Left ventricle myocardium inferior (tissue), 1 donor: Measurements from ENCODE around the gene RPP25. TPM values are rescaled to one million over a fixed set of nuclear protein-coding genes. Genes with fewer than 3 reads are reported as not detected.

Source experiments
- DNase-seq: peaks from one replicate; pipeline ENCODE4 v3.0.0-alpha.2; 2020
- H3K27ac ChIP-seq: fragments of 200-600 bp; replicated peaks from 2 replicates; pipeline ENCODE4 v1.8.0; 2021
- H3K27me3 ChIP-seq: fragments of 200-600 bp; 2 replicates; pipeline ENCODE4 v1.8.0; 2021; ENCODE audit warnings: low read depth
- H3K36me3 ChIP-seq: fragments of 200-600 bp; 2 replicates; pipeline ENCODE4 v1.8.0; 2021
- H3K4me1 ChIP-seq: fragments of 200-600 bp; 2 replicates; pipeline ENCODE4 v1.8.0; 2021
- H3K4me3 ChIP-seq: fragments of 200-600 bp; 2 replicates; pipeline ENCODE4 v1.8.0; 2021; ENCODE audit warnings: mild to moderate bottlenecking, moderate library complexity
- H3K9me3 ChIP-seq: fragments of 200-600 bp; replicated peaks from 2 replicates; pipeline ENCODE4 v1.8.0; 2021
- intact Hi-C: fragments of 100-400 bp; cut with micrococcal nuclease; formaldehyde crosslinking; loops from one replicate; pipeline ENCODE4 v1.11.0; 2022
- total RNA-seq: library from RNA; stranded (reverse); fragmentation: NEBNext Ultra II Directional; extraction: Animal tissue kit (Norgen Biotek cat#: 25700); gene quantifications from one replicate; pipeline ENCODE4 v1.2.1, GENCODE V29; 2021
- TF ChIP-seq, protein P1 (sequence below): fragments of 200-600 bp; IDR thresholded peaks from 2 replicates; pipeline ENCODE4 v1.8.0; 2021; ENCODE audit warnings: antibody characterized with exemption, mild to moderate bottlenecking, borderline replicate concordance
- donor health status: DM: no; HTN: yes; CAD: no; lungs with severe emphysema.

The RPP25 gene
- total RNA-seq, 1 donor from 2014 or later, result 2.4 TPM

GRCh38 chr15:74906067-74906449 is 50.5 kb downstream of the RPP25 start:
- Histone ChIP-seq H3K36me3 (peaks cover 39% of the 10 kb centered on the region), H3K27ac (peak overlapping the region; percentile 97), H3K9me3 (no peaks in the 10 kb centered on the region), H3K4me3 (peak overlapping the region; percentile 93), H3K4me1 (peaks cover 64% of the 10 kb centered on the region), H3K27me3 (no peaks in the 10 kb centered on the region)
- DNase-seq, result no peak
- TF ChIP-seq, protein P1, sequence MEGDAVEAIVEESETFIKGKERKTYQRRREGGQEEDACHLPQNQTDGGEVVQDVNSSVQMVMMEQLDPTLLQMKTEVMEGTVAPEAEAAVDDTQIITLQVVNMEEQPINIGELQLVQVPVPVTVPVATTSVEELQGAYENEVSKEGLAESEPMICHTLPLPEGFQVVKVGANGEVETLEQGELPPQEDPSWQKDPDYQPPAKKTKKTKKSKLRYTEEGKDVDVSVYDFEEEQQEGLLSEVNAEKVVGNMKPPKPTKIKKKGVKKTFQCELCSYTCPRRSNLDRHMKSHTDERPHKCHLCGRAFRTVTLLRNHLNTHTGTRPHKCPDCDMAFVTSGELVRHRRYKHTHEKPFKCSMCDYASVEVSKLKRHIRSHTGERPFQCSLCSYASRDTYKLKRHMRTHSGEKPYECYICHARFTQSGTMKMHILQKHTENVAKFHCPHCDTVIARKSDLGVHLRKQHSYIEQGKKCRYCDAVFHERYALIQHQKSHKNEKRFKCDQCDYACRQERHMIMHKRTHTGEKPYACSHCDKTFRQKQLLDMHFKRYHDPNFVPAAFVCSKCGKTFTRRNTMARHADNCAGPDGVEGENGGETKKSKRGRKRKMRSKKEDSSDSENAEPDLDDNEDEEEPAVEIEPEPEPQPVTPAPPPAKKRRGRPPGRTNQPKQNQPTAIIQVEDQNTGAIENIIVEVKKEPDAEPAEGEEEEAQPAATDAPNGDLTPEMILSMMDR, result no peak
- intact Hi-C loops, result no loop called here

Other genes starting within 250 kb of the RPP25 start
- gene CYP1A1, start 231.2 kb downstream of the RPP25 start, total RNA-seq, result 0.41 TPM
- not detected for gene CYP1A2, start 207.9 kb downstream of the RPP25 start, total RNA-seq
- 34.0 TPM for gene CSK, start 174.7 kb downstream of the RPP25 start, total RNA-seq
- 8.1 TPM for gene LMAN1L, start 143.9 kb downstream of the RPP25 start, total RNA-seq
- gene CPLX3, start 130.1 kb downstream of the RPP25 start, total RNA-seq, result 1.2 TPM
- gene ULK3, start 113.6 kb downstream of the RPP25 start, total RNA-seq, result 34.1 TPM
- 40.7 TPM for gene SCAMP2, start 83.4 kb downstream of the RPP25 start, total RNA-seq
- gene MPI, start 66.7 kb downstream of the RPP25 start, total RNA-seq, result 52.3 TPM
- gene FAM219B, start 49.9 kb downstream of the RPP25 start, total RNA-seq, result 108 TPM
- 1,257 TPM for gene COX5A, start 18.7 kb downstream of the RPP25 start, total RNA-seq
- gene SCAMP5, start 38.8 kb upstream of the RPP25 start, total RNA-seq, result 3.0 TPM
- 5.0 TPM for gene PPCDC, start 66.8 kb upstream of the RPP25 start, total RNA-seq
- gene C15orf39, start 245.1 kb upstream of the RPP25 start, total RNA-seq, result 15.0 TPM